ENCODE data around the gene H2BK1.

Gene H2BK1

GRCh38 chr7:151179287-151179860 is 30.9 kb downstream of the H2BK1 start:
- no peak for DNase-seq (ENCODE audit: low read depth in 2 of 2)

GRCh38 chr7:151178831-151179230 is 31.5 kb downstream of the H2BK1 start:
- no peak for DNase-seq (ENCODE audit: low read depth in 2 of 2)

- DNase-seq (ENCODE audit: low read depth in 2 of 2) = no peak
These were observed 32.1 kb downstream of the H2BK1 start for GRCh38 chr7:151178236-151178635.

- no peak for DNase-seq (ENCODE audit: low read depth in 2 of 2)
These were observed 33.0 kb downstream of the H2BK1 start for GRCh38 chr7:151177310-151177709.

GRCh38 chr7:151176401-151176800 is 33.9 kb downstream of the H2BK1 start:
- DNase-seq (ENCODE audit: low read depth in 2 of 2) = no peak

- no peak for DNase-seq (ENCODE audit: low read depth in 2 of 2)
These were observed 34.4 kb downstream of the H2BK1 start for GRCh38 chr7:151175793-151176311.

GRCh38 chr7:151175047-151175792 is 35.1 kb downstream of the H2BK1 start:
- DNase-seq (ENCODE audit: low read depth in 2 of 2) = no peak

GRCh38 chr7:151174246-151175046 is 35.8 kb downstream of the H2BK1 start:
- DNase-seq (ENCODE audit: low read depth in 2 of 2) = no peak

GRCh38 chr7:151173386-151174245 is 36.7 kb downstream of the H2BK1 start:
- DNase-seq (ENCODE audit: low read depth in 2 of 2) = no peak

GRCh38 chr7:151172273-151173141 is 37.8 kb downstream of the H2BK1 start:
- peak; percentile 57 to 63 for DNase-seq (ENCODE audit: low read depth in 2 of 2)

- DNase-seq (ENCODE audit: low read depth in 2 of 2) = no peak
These were observed 41.5 kb downstream of the H2BK1 start for GRCh38 chr7:151168787-151169162.

- DNase-seq (ENCODE audit: low read depth in 2 of 2) = no peak
These were observed 42.1 kb downstream of the H2BK1 start for GRCh38 chr7:151168003-151168786.

GRCh38 chr7:151167197-151167961 is 42.9 kb downstream of the H2BK1 start, which contains the start of gene GBX1:
TSS of gene GBX1 (minus strand) at chr7:151167694. CDS start at chr7:151167548, 146 bp downstream.
- DNase-seq (ENCODE audit: low read depth in 2 of 2) = no peak

- no peak for DNase-seq (ENCODE audit: low read depth in 2 of 2)
These were observed 43.6 kb downstream of the H2BK1 start for GRCh38 chr7:151166629-151167196.

GRCh38 chr7:151161757-151162156 is 48.5 kb downstream of the H2BK1 start:
- DNase-seq (ENCODE audit: low read depth in 2 of 2) = no peak

All from stimulated activated CD8-positive, alpha-beta memory T cell treated with anti-CD3 and anti-CD28 coated beads, Interleukin-2, amount 100 ng/mL, for 1 hour (primary cell).